Measurements from ENCODE around the gene GFOD1. TPM values are rescaled to one million over a fixed set of nuclear protein-coding genes. Genes with fewer than 3 reads are reported as not detected.

GFOD1 gene
- total RNA-seq, 1 experiment from 2014 or later: 6.1 TPM

DNA sequence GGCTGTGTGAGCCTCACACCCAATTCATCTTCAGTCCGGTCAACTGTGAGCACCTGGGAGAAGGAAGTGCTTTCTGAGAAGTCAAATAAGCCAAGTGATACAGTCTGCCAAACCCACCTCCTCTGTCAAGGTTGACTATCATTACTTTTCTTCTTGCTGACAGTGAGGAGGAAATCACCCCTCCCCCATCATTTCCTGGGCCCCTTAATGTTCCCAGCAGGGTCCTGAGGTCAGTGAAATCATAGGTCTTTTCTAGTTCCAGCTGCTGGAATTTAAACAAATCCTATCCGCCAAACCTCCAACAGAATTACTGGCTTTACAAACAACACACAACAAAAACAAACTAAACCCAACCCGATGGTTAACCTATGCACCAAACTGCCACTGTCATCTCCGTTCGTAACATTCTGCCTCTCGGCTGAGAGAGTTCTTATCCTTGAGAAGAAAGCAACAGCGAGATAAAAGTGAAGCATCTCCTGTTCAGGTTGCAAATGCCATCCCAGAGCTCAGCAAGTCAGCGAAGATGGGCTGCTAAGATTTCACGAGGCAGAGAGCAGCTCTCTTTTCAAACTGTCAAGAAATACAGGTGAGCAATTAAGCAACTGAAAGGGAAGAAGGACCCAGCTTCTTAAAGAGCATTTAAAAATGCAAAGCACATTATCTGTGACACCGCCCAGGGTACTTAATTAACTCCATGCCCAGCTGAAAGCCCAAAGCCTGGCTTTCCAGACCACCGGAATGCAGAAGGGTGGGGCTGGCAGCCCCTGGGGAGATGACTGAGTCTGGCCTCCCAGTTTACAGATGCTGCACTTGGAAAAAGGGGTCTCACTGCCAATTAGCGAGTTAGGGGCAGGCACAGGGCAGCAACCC, 24.7 kb downstream of the GFOD1 start:
- Histone ChIP-seq H2BK12ac (ENCODE audit: insufficient read length, low read depth, low read length) (no peak overlapping the region), H3K18ac (ENCODE audit: insufficient read length, low read depth, low read length) (no peak overlapping the region), H4K8ac (replicated peaks; ENCODE audit: insufficient read length, low read depth, low read length) (no peak overlapping the region), H3T11ph (ENCODE audit: low read length) (no peak overlapping the region), H3K23ac (ENCODE audit: insufficient read length, low read depth, low read length) (no peak overlapping the region), H4K5ac (ENCODE audit: insufficient read length, low read depth, low read length) (no peak overlapping the region), H3K27ac (ENCODE audit: insufficient read length, low read depth, low read length) (no peak overlapping the region), H3K56ac (ENCODE audit: insufficient read length, low read depth, low read length) (no peak overlapping the region), H2BK20ac (ENCODE audit: low read depth, low read length, poor library complexity, severe bottlenecking) (no peak overlapping the region), H3K4ac (ENCODE audit: low read depth, low read length) (no peak overlapping the region), H2AK5ac (ENCODE audit: insufficient read length, low read length) (no peak overlapping the region), H4K91ac (ENCODE audit: insufficient read length, low read depth, low read length) (no peak overlapping the region), H3K14ac (ENCODE audit: insufficient read depth, low read length) (no peak overlapping the region), H3K4me2 (ENCODE audit: insufficient read depth, insufficient read length, low read length) (peak overlapping the region; percentile 65), H3K4me1 (ENCODE audit: insufficient read depth, low read length) (peaks cover 18% of the 10 kb centered on the region), H2BK15ac (ENCODE audit: low read depth, low read length) (no peak overlapping the region), H2BK120ac (ENCODE audit: low read depth, low read length, poor library complexity, severe bottlenecking) (no peak overlapping the region), H2AFZ (ENCODE audit: low read length) (no peak overlapping the region), H3K79me2 (ENCODE audit: insufficient read depth, low read length) (no peaks in the 10 kb centered on the region), H4K20me1 (ENCODE audit: control insufficient read depth, insufficient read depth, insufficient read length) (no peaks in the 10 kb centered on the region), H3K79me1 (ENCODE audit: insufficient read depth, low read depth, low read length, poor library complexity, severe bottlenecking) (no peaks in the 10 kb centered on the region), H3K27me3 (ENCODE audit: insufficient read depth, low read length) (no peaks in the 10 kb centered on the region), H3K23me2 (ENCODE audit: insufficient read length, low read depth, low read length, poor library complexity, severe bottlenecking) (no peaks in the 10 kb centered on the region), H2BK5ac (ENCODE audit: insufficient read length, low read length) (no peak overlapping the region), H3K9ac (ENCODE audit: extremely low read depth, insufficient read length, low read length) (no peak overlapping the region), H3K9me3 (ENCODE audit: control insufficient read depth, low read depth, low read length) (no peaks in the 10 kb centered on the region)
- Mint-ChIP-seq H3K4me1 (peaks cover 35 to 48% of the 10 kb centered on the region in 2 experiments), H3K27me3 (ENCODE audit: low read depth) (no peaks in the 10 kb centered on the region), H3K9me3 (no peaks in the 10 kb centered on the region), H3K4me3 (peak overlapping the region; percentile 24 to 55), H3K27ac (peak overlapping the region; percentile 2 to 94 (median 38); a peak in 5 of 7 replicates), H3K36me3 (ENCODE audit: insufficient read depth in 1 of 3, low read depth in 3 of 3) (no peaks in the 10 kb centered on the region)
- TF ChIP-seq, protein P1, sequence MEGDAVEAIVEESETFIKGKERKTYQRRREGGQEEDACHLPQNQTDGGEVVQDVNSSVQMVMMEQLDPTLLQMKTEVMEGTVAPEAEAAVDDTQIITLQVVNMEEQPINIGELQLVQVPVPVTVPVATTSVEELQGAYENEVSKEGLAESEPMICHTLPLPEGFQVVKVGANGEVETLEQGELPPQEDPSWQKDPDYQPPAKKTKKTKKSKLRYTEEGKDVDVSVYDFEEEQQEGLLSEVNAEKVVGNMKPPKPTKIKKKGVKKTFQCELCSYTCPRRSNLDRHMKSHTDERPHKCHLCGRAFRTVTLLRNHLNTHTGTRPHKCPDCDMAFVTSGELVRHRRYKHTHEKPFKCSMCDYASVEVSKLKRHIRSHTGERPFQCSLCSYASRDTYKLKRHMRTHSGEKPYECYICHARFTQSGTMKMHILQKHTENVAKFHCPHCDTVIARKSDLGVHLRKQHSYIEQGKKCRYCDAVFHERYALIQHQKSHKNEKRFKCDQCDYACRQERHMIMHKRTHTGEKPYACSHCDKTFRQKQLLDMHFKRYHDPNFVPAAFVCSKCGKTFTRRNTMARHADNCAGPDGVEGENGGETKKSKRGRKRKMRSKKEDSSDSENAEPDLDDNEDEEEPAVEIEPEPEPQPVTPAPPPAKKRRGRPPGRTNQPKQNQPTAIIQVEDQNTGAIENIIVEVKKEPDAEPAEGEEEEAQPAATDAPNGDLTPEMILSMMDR (conservative IDR thresholded peaks at IDR 0.05): no peak
- no peak for DNase-seq
- WGBS (ENCODE audit: extremely low coverage, insufficient read length, low lambda C conversion rate): no CpG with 5 or more reads among the region's 12 CpGs
